A549 (cell line): ENCODE measurements around the gene SCNN1A.

Source experiments
- CBX2 ChIP-seq: fragments of 200-600 bp; sonication (generic); IDR thresholded peaks from 2 replicates; pipeline ENCODE4 v1.6.1; 2016; ENCODE audit warnings: low read depth, mild to moderate bottlenecking, borderline replicate concordance
- CBX8 ChIP-seq: fragments of 200-600 bp; sonication (generic); IDR thresholded peaks from 2 replicates; pipeline ENCODE4 v1.6.1; 2016
- CHD2 ChIP-seq: fragments of 150-350 bp; IDR thresholded peaks from 2 replicates; pipeline ENCODE4 v1.6.1; 2014; ENCODE audit warnings: low read length; ENCODE audit not compliant: partially characterized antibody
- HDAC2 ChIP-seq: fragments of 200-600 bp; sonication (generic); IDR thresholded peaks from 2 replicates; pipeline ENCODE4 v1.6.1; 2016
- JUN ChIP-seq, 2 experiments: fragments of >200 bp; sonication (Bioruptor Twin); formaldehyde crosslinking; IDR thresholded peaks; 2 replicates in 1 of 2; 3 replicates in 1 of 2; pipeline ENCODE4 v1.6.1; 2016 to 2017
- MAX ChIP-seq: IDR thresholded peaks from 2 replicates; pipeline ENCODE4 v1.6.1; 2012
- POLR2A ChIP-seq: IDR thresholded peaks from 2 replicates; pipeline ENCODE4 v1.6.1; 2012; ENCODE audit warnings: mild to moderate bottlenecking, low read length
- REST ChIP-seq: fragments of 200-600 bp; sonication (generic); IDR thresholded peaks from 2 replicates; pipeline ENCODE4 v1.6.1; 2016; ENCODE audit warnings: antibody characterized with exemption, mild to moderate bottlenecking, moderate library complexity
- SMC3 ChIP-seq: fragments of >200 bp; sonication (Bioruptor Twin); formaldehyde crosslinking; IDR thresholded peaks from 3 replicates; pipeline ENCODE4 v1.6.1; 2018; ENCODE audit warnings: inconsistent platforms
- TF ChIP-seq, protein P1 (sequence below): fragments of >200 bp; sonication (Bioruptor Twin); formaldehyde crosslinking; IDR thresholded peaks from 3 replicates; pipeline ENCODE4 v1.5.1; 2016
- TF ChIP-seq, protein P2 (sequence below): IDR thresholded peaks from 2 replicates; pipeline ENCODE4 v1.6.1; 2012

GRCh38 chr12:6340745-6341416, 34.5 kb downstream of the SCNN1A start:
- TF ChIP-seq, protein P1, sequence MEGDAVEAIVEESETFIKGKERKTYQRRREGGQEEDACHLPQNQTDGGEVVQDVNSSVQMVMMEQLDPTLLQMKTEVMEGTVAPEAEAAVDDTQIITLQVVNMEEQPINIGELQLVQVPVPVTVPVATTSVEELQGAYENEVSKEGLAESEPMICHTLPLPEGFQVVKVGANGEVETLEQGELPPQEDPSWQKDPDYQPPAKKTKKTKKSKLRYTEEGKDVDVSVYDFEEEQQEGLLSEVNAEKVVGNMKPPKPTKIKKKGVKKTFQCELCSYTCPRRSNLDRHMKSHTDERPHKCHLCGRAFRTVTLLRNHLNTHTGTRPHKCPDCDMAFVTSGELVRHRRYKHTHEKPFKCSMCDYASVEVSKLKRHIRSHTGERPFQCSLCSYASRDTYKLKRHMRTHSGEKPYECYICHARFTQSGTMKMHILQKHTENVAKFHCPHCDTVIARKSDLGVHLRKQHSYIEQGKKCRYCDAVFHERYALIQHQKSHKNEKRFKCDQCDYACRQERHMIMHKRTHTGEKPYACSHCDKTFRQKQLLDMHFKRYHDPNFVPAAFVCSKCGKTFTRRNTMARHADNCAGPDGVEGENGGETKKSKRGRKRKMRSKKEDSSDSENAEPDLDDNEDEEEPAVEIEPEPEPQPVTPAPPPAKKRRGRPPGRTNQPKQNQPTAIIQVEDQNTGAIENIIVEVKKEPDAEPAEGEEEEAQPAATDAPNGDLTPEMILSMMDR, result no peak
- TF ChIP-seq CBX2, result no peak
- TF ChIP-seq CBX8, result no peak
- TF ChIP-seq SMC3, result no peak
- TF ChIP-seq HDAC2, result no peak
- no peak for TF ChIP-seq CHD2
- TF ChIP-seq POLR2A, result no peak; the same call in 1 of the 2 replicates
- no peak for TF ChIP-seq JUN (IDR thresholded peaks at IDR 0.05)
- TF ChIP-seq, protein P2, sequence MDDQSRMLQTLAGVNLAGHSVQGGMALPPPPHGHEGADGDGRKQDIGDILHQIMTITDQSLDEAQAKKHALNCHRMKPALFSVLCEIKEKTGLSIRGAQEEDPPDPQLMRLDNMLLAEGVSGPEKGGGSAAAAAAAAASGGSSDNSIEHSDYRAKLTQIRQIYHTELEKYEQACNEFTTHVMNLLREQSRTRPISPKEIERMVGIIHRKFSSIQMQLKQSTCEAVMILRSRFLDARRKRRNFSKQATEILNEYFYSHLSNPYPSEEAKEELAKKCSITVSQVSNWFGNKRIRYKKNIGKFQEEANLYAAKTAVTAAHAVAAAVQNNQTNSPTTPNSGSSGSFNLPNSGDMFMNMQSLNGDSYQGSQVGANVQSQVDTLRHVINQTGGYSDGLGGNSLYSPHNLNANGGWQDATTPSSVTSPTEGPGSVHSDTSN, result peak; percentile 3; the same call in 1 of the 2 replicates
- no peak for TF ChIP-seq REST
- TF ChIP-seq MAX, result no peak
